ENCODE data around the gene DYNC2I2. TPM values are rescaled to one million over a fixed set of nuclear protein-coding genes. Genes with fewer than 3 reads are reported as not detected.

DYNC2I2 gene
- total RNA-seq, 1 donor = 52.1 TPM

- Histone ChIP-seq H3K36me3 (ENCODE audit: insufficient read depth, low read length) (peaks cover 28% of the 10 kb centered on the region), H3K4me1 (ENCODE audit: insufficient read depth, low read length) (peaks cover 21% of the 10 kb centered on the region), H3K4me3 (ENCODE audit: insufficient read depth, low read length) (peak within 1 kb of the TSS; percentile 96), H3K27ac (ENCODE audit: low read depth, low read length) (peak within 1 kb of the TSS; percentile 78), H4K20me1 (ENCODE audit: insufficient read depth, low read length) (peaks cover 30% of the 10 kb centered on the region), H3K9me3 (ENCODE audit: low read depth, low read length) (no peaks in the 10 kb centered on the region), H2AFZ (ENCODE audit: low read length) (peak within 1 kb of the TSS; percentile 82), H3K27me3 (ENCODE audit: insufficient read depth, low read length) (no peaks in the 10 kb centered on the region), H3K4me2 (ENCODE audit: insufficient read depth, low read length) (peak within 1 kb of the TSS; percentile 100), H3K79me2 (ENCODE audit: insufficient read depth, low read length) (peaks cover 53% of the 10 kb centered on the region)
- DNase-seq (ENCODE audit: insufficient read length, low spot score, missing footprints) = peak; percentile 100
- TF ChIP-seq, protein P1, sequence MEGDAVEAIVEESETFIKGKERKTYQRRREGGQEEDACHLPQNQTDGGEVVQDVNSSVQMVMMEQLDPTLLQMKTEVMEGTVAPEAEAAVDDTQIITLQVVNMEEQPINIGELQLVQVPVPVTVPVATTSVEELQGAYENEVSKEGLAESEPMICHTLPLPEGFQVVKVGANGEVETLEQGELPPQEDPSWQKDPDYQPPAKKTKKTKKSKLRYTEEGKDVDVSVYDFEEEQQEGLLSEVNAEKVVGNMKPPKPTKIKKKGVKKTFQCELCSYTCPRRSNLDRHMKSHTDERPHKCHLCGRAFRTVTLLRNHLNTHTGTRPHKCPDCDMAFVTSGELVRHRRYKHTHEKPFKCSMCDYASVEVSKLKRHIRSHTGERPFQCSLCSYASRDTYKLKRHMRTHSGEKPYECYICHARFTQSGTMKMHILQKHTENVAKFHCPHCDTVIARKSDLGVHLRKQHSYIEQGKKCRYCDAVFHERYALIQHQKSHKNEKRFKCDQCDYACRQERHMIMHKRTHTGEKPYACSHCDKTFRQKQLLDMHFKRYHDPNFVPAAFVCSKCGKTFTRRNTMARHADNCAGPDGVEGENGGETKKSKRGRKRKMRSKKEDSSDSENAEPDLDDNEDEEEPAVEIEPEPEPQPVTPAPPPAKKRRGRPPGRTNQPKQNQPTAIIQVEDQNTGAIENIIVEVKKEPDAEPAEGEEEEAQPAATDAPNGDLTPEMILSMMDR (IDR thresholded peaks at IDR 0.05; ENCODE audit: extremely low read depth, low read depth, low read length) = no peak
These were observed 32.0 kb upstream of the DYNC2I2 start, which contains the start of gene SET for GRCh38 chr9:128688501-128689292. Gene SET (plus strand): TSS chr9:128689222. CDS start chr9:128689583, 361 bp downstream.

GRCh38 chr9:128687453-128687852 lies 30.8 kb upstream of the DYNC2I2 start:
- Histone ChIP-seq H3K9me3 (ENCODE audit: low read depth, low read length) (no peaks in the 10 kb centered on the region), H3K36me3 (ENCODE audit: insufficient read depth, low read length) (peaks cover 15% of the 10 kb centered on the region), H3K4me1 (ENCODE audit: insufficient read depth, low read length) (peaks cover 25% of the 10 kb centered on the region), H3K27ac (ENCODE audit: low read depth, low read length) (no peak overlapping the region), H3K4me3 (ENCODE audit: insufficient read depth, low read length) (no peak overlapping the region), H3K79me2 (ENCODE audit: insufficient read depth, low read length) (peaks cover 45% of the 10 kb centered on the region), H3K4me2 (ENCODE audit: insufficient read depth, low read length) (no peak overlapping the region), H3K27me3 (ENCODE audit: insufficient read depth, low read length) (no peaks in the 10 kb centered on the region), H4K20me1 (ENCODE audit: insufficient read depth, low read length) (peaks cover 23% of the 10 kb centered on the region), H2AFZ (ENCODE audit: low read length) (no peak overlapping the region)
- TF ChIP-seq, protein P1 (IDR thresholded peaks at IDR 0.05; ENCODE audit: extremely low read depth, low read depth, low read length) = no peak
- DNase-seq (ENCODE audit: insufficient read length, low spot score, missing footprints) = no peak

DNA sequence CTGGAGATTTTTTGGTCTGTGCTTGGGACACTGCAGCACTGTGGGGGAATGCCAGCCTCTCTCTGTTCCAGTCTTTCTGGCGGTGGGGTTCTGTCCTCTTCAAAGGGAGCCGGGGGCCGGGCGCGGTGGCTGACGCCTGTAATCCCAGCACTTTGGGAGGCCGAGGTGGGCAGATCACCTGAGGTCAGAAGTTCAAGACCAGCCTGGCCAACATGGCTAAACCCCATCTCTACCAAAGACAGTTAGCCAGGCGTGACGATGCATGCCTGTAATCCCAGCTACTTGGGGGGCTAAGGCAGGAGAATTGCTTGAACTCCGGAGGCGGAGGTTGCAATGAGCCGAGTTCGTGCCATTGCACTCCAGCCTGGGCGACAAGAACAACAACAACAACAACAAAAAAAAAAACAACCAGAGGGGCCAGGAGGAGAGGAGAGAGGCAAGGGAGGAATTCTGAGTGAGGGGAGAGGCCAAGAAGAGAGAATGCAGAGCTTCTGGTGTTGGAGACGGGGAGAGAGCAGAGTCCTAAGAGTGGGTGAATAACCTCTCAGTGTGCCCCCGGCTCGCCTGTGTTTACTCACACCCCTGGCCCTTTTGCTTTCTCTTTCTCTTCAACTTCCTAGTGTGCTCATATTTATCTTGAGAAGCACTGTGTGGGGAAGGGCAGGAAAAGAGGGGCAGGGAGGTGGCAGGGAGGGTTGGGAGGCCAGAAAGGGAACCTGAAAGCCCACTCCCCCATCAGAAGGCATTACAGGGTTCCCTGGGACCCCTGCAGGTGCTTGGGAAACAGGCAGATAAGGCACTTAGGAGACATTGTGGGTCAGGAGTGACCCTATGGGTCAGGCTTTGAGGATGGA lies 29.2 kb upstream of the DYNC2I2 start:
- Histone ChIP-seq H3K4me1 (ENCODE audit: insufficient read depth, low read length) (peaks cover 19% of the 10 kb centered on the region), H3K27me3 (ENCODE audit: insufficient read depth, low read length) (no peaks in the 10 kb centered on the region), H3K79me2 (ENCODE audit: insufficient read depth, low read length) (peaks cover 29% of the 10 kb centered on the region), H3K4me2 (ENCODE audit: insufficient read depth, low read length) (no peak overlapping the region), H4K20me1 (ENCODE audit: insufficient read depth, low read length) (peaks cover 9% of the 10 kb centered on the region), H3K4me3 (ENCODE audit: insufficient read depth, low read length) (no peak overlapping the region), H3K27ac (ENCODE audit: low read depth, low read length) (no peak overlapping the region), H3K36me3 (ENCODE audit: insufficient read depth, low read length) (no peaks in the 10 kb centered on the region), H2AFZ (ENCODE audit: low read length) (no peak overlapping the region), H3K9me3 (ENCODE audit: low read depth, low read length) (no peaks in the 10 kb centered on the region)
- DNase-seq (ENCODE audit: insufficient read length, low spot score, missing footprints) = no peak
- TF ChIP-seq, protein P1 (IDR thresholded peaks at IDR 0.05; ENCODE audit: extremely low read depth, low read depth, low read length) = no peak

All from osteoblast (primary cell).